GM12875 (cell line): ENCODE results near the gene ARHGDIA.

Source experiments
- H3K4me3 ChIP-seq: one replicate; pipeline ENCODE4 v1.5.1; 2011; ENCODE audit warnings: low read depth, low read length, control low read depth
- TF ChIP-seq, protein P1 (sequence below): IDR thresholded peaks from 2 replicates; pipeline ENCODE4 v1.5.1; 2011; ENCODE audit warnings: low read depth, mild to moderate bottlenecking, control low read depth, inconsistent platforms, low read length, moderate library complexity, borderline replicate concordance; ENCODE audit not compliant: insufficient read depth

ARHGDIA gene

DNA sequence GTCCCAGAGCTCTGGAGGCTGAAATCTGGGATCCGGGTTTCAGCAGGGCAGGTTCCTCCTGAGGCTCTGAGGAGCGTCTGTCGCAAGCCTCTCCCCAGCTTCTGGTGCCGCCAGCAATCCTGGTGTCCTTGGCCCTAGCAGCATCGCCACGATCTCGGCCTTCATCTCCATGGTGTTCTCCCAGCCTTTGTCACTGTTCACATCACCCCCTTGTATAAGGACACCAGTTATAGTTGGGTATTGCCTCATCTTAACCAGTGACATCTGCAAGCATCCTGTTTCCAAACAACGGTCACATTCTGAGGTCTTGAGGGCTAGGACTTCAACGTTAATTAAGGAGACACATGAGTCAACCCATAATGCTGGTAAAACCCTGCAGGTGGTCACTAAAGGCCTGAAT, 33.5 kb downstream of the ARHGDIA start:
- TF ChIP-seq, protein P1, sequence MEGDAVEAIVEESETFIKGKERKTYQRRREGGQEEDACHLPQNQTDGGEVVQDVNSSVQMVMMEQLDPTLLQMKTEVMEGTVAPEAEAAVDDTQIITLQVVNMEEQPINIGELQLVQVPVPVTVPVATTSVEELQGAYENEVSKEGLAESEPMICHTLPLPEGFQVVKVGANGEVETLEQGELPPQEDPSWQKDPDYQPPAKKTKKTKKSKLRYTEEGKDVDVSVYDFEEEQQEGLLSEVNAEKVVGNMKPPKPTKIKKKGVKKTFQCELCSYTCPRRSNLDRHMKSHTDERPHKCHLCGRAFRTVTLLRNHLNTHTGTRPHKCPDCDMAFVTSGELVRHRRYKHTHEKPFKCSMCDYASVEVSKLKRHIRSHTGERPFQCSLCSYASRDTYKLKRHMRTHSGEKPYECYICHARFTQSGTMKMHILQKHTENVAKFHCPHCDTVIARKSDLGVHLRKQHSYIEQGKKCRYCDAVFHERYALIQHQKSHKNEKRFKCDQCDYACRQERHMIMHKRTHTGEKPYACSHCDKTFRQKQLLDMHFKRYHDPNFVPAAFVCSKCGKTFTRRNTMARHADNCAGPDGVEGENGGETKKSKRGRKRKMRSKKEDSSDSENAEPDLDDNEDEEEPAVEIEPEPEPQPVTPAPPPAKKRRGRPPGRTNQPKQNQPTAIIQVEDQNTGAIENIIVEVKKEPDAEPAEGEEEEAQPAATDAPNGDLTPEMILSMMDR = no peak
- no peak overlapping the region for H3K4me3 ChIP-seq

DNA sequence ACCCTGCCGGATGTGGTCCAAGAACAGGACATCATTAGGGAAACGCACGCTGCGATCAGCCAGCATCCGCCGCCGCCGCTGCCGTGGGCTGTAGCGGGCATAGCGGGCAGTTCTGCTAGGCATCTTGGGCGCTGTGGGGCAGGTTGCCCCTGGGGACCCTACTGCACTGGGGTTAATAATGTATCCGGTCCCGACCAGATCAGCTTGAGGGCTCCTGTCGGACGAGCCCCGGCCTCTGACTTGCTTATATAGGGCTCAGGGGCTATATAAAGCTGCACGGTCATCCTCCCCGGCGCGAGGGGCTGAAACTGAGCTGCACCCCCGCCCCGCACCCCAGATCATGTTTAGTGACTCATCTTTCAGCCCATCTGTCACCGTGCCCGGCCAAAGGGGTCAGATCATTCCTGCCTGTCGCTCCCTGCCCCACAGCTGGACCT, 36.3 kb downstream of the ARHGDIA start, which contains the start of gene PPP1R27:
Gene PPP1R27 (minus strand): TSS at position 220 of the 437 bp plus-strand sequence. CDS start 97 bp downstream, at position 123.
- peak within 1 kb of the TSS; percentile 57 for H3K4me3 ChIP-seq
- TF ChIP-seq, protein P1 = no peak

DNA sequence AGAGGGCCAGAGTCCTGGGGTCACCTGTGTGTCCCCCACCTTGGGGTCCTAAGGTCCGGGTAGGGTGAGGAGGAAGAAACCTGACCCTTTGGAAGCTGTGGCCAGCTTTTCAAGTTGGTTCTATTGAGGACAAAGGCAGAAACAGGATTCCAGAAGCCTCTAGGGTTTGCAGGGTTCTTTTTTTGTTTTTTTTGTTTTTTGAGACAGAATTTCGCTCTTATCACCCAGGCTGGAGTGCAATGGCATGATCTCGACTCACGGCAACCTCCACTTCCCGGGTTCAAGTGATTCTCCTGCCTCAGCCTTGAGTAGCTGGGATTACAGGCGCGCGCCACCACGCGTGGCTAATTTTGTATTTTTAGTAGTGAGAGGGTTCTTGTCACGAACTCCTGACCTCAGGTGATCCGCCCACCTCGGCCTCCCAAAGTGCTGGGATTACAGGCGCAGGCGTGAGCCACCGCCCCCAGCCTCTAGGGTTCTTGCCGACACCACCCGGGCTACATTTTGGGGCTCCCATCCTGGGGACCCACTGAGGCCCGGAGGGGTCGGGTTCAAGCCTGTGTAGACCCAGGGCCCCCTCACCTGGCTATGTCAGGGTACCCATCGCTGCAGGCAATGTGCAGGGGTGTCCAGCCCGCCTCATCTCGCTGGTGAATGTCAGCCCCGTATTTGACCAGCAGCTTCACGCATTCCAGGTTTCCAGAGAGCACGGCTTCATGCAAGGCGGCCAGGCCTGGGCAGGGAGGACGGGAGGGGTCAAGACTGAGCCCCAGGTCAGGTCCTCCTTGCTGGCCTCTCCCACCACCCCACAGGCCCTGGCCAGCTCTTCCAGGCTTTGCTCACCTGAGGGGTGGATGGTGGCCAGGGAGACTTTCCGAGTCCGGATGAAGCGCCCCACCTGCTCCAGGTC, 37.0 kb downstream of the ARHGDIA start:
- peak overlapping the region; percentile 57 for H3K4me3 ChIP-seq
- TF ChIP-seq, protein P1 = no peak

DNA sequence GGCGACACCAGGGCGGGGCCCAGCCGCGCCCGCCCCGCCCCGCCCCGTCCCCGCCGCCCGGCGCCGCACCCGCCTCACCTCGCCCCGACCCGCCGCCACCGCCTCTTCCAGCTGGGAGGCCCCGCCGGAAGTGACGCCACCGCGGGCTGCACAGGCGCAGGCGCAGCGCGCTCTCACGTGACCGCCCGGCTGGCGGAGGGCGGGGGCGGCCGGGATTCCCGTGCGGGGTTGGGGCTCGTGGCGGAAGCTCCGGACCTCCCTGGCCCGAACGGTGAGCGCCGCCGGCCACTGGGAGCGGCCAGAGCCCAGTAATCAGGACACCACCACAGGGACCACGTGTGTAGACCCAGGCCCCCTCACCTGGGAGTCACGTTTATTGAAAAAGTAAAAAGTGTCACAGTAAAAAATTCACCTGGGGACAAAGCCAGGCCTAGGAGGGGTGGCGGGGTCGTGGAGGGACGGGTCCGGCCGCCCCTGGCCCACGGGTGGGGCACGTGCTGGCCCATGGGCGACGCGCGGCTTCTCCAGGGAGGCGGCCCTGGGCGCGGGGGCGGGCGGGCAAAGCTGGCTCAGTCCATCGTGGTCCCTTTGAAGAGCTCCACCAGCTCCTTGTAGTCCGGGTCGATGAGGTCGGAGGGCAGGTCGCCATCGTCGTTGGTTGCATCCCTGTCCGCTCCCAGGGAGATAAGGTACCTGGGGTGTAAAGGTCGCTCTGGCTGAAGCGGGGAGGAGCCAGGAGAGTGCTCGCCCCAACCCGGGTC, 37.8 kb downstream of the ARHGDIA start, which contains the start of gene MCRIP1:
Gene MCRIP1 (minus strand): TSS at position 132 of the 761 bp plus-strand sequence. CDS start 8,785 bp downstream, outside the sequence.
- TF ChIP-seq, protein P1 = no peak

DNA sequence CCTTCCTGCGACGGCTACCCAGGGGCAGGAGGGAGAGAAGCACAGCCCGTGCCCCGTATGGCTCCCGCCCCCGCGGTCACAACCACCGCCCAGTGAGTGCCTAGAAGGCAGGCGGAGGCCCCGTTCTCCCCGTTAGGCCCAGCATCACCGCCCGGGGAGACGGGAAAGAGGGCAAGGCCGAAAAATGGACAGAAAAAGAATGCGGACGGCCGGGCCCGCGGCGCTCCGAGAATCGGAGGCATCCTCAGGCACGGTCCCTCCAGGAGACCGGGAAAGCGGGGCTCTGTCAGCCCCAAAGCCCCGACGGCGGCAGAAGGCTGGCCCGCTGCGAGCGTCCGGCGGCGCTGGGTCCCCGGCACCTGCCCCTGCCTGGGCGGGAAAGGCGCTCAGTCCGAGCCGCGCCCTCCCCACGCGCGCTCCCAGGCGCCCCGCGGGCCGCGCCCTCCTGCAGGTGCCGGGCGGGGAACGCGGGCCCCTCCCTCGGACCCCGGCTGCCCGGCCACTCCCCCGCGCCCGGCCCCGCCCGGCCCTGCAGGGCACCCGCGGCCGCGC, 38.5 kb downstream of the ARHGDIA start:
- TF ChIP-seq, protein P1 = no peak
- H3K4me3 ChIP-seq = peak overlapping the region; percentile 80

More for the DNA sequence above, 37.8 kb downstream of the ARHGDIA start, which contains the start of gene MCRIP1:
- H3K4me3 ChIP-seq = peak within 1 kb of the TSS; percentile 80

DNA sequence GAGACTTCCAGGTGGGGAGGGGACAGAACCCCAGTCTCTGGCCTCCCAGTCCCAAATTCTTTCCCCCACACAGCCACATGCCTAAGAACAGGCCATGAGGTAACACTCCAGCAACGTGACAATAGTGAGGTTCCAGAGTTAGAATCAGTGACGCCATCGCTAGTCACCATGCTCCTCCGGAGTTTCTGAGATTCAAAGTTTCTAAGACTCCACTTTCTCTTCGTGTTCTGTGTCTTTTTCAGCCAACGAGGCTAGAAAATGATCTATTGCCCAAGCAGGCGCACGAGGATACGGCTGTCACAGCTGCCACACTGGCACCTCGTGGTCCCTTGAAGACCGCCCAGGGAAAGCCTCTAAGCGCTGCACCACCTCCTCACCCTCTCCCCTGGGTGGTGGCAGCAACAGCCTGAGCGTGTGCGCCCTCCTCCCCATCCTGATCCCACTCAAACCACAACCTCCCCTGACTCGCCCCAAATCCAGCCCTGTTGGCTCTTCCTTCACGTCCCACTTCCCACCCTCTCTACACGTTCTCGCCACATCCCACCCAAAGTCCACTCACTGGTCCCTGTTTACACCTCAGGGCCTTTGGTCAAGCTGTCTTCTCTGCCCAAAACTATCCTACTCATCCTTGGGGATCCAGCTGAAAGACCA, 39.1 kb downstream of the ARHGDIA start:
- TF ChIP-seq, protein P1 = no peak
- peak overlapping the region; percentile 80 for H3K4me3 ChIP-seq
